ENCODE data around the gene DHRS7.

DNA sequence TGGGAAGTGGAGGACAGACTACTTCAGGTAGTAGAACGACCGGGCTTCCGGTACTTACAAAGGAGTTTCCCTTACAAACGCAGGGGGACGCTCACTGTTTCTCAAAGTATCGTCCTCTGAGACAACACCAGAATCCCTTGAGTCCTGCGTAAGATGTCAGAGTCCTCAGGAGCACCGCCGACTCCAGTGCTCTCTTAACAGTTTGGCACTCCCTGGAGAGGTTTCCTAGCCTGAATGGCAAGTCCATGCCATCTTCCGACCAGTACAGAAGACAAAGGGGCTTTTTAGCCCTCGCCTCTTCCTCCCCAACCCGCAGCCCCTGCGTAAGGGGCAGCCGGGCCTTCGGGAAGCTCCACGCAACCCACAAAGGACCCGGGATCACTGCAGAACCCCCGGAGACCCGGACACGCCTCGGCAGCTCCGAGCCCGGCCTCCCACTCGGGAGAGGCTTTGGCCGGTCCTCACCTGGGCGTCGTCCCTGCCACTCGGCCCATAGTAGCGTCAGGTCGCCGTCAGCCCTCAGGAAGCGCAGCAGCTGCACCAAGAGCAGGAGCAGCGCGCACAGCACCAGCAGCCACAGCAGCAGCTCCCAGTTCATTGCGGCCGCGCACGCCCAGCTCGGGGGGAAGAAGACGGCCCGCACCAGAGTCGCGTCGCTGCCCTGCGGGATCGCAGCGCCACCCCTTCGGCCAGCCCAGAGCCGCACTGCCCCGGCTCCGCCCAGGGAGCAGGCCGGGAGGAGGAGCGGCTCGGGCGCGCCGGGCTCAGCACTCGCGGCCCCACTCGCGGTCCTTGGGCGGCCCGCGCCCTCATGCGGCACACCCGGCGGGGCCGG is at the start of gene DHRS7:
- TF ChIP-seq POLR2A (IDR thresholded peaks at IDR 0.05; ENCODE audit: low read depth, low read length) (peak; percentile 87; the same call in 1 of the 2 replicates), POLR2AphosphoS5 (IDR thresholded peaks at IDR 0.05; ENCODE audit: low read depth, low read length) (peak; percentile 83), TAF1 (IDR thresholded peaks at IDR 0.05; ENCODE audit: borderline replicate concordance, low read depth, low read length) (peak; percentile 69)

Measured in GM12892 (cell line).